Pancreas (tissue), 10 donors: ENCODE measurements around the gene ZNF554. TPM values are rescaled to one million over a fixed set of nuclear protein-coding genes. Genes with fewer than 3 reads are reported as not detected.
"Not testable (repeated sequence)": the region's sequence is repeated elsewhere in the genome, so short reads cannot be mapped to it uniquely, and the experiment has no call there.

Source experiments
- ATAC-seq, 4 donors: fragments of 200-7000 bp; cut with Tn5 transposase; one replicate each; pipeline versions ENCODE4 v1.8.0 to v1.9.1; 2020; ENCODE audit warnings: mild to moderate bottlenecking in 4 of 4, moderate library complexity in 4 of 4
- DNase-seq, 6 donors: peaks; one replicate each; pipeline ENCODE4 v3.0.0-alpha.2; 2020
- FAIRE-seq: peaks from 2 replicates; lab custom pipeline; 2012; peaks lifted over from hg19 to GRCh38; lab: Jason Lieb, UNC
- H3K27ac ChIP-seq, 4 donors: fragments of 200-600 bp; sonication (generic); 1 replicate in 3 of 4; 2 replicates in 1 of 4; pipeline versions ENCODE4 v1.5.0 to v1.8.0; 2020
- H3K27me3 ChIP-seq, 4 donors: fragments of 200-600 bp; one replicate each; pipeline ENCODE4 v1.8.0; 2021
- H3K36me3 ChIP-seq, 3 donors: fragments of 200-600 bp; sonication (generic) in 1 of 3; one replicate each; pipeline versions ENCODE4 v1.5.0 to v1.8.0; 2020 to 2021
- H3K4me1 ChIP-seq, 3 donors: fragments of 200-600 bp; one replicate each; pipeline ENCODE4 v1.8.0; 2021
- H3K4me3 ChIP-seq, 4 donors: fragments of 200-600 bp; sonication (generic) in 2 of 4; one replicate each; pipeline versions ENCODE4 v1.5.0 to v1.8.0; 2020 to 2021
- H3K9me3 ChIP-seq, 4 donors: fragments of 200-600 bp; one replicate each; pipeline ENCODE4 v1.8.0; 2021
- CTCF ChIP-seq, 4 donors: fragments of 200-600 bp; sonication (generic) in 3 of 4; IDR thresholded peaks; one replicate each; pipeline versions ENCODE4 v1.5.0 to v1.8.0; 2021; ENCODE audit warnings: antibody characterized with exemption in 4 of 4
- WGBS, 2 donors: extraction: QIAGEN DNeasy Blood & Tissue Kit; methylation state at CpG; one replicate each; pipeline ENCODE4 v1.1.7; 2013; 5-methylcytosine and 5-hydroxymethylcytosine counted together
- intact Hi-C, 3 donors: fragments of 100-400 bp; cut with DNase I; formaldehyde crosslinking; loops; one replicate each; pipeline versions ENCODE4 v1.11.1 to v1.14.2; 2022
- polyA plus RNA-seq, 2 donors: library from polyadenylated mRNA; stranded (reverse); fragments of 200-250 nt; gene quantifications; one replicate each; pipeline ENCODE4 v1.2.3, GENCODE V29; 2013
- total RNA-seq, 6 donors: library from RNA; stranded (reverse); fragmentation: NEBNext Ultra II Directional in 4 of 6; extraction: Animal tissue kit (Norgen Biotek cat#: 25700) in 4 of 6; gene quantifications; one replicate each; pipeline versions ENCODE4 v1.2.1 to v1.2.4, GENCODE V29; 2021 to 2023
- donor health status: healthy with polysubstance abuse.
- donor health status: DM: no; HTN: no; CAD: no; lungs with moderate emphysema.
- donor health status: DM: no; HTN: no; CAD: no.
- donor health status: control.
- donor health status: control.
- donor health status: Bipolar disorder and iron deficiency.
- donor health status: DM: yes; HTN: yes; CAD: no.
- donor health status: DM: no; HTN: no; CAD: no.
- donor health status: DM: no; HTN: no; CAD: no.
- donor health status: DM: yes; HTN: yes; CAD: no.

Gene ZNF554
- total and polyA plus RNA-seq, 8 donors = 2.6 to 5.2 (median 3.6) TPM

- no peak for DNase-seq
- 89% methylated on average over 32 to 35 of the region's 35 CpGs for WGBS, 2 donors
- Histone ChIP-seq H3K27me3 (no peaks in the 10 kb centered on the region), H3K9me3 (no peaks in the 10 kb centered on the region), H3K4me3 (no peak overlapping the region), H3K36me3 (no peaks in the 10 kb centered on the region), H3K27ac (no peak overlapping the region), H3K4me1 (no peaks in the 10 kb centered on the region)
- no peak for ATAC-seq
- intact Hi-C loops = no loop called here
- no peak for FAIRE-seq
- no peak for TF ChIP-seq CTCF (IDR thresholded peaks at IDR 0.05)
These were observed 6.2 kb upstream of the ZNF554 start for GRCh38 chr19:2813235-2814160.

GRCh38 chr19:2814426-2814825 lies 5.2 kb upstream of the ZNF554 start:
- 92 to 98% methylated on average over 11 of the region's 11 CpGs for WGBS, 2 donors
- DNase-seq = no peak

GRCh38 chr19:2815191-2815614 lies 4.5 kb upstream of the ZNF554 start:
- H3K4me3 ChIP-seq = no peak overlapping the region
- no peaks in the 10 kb centered on the region for H3K4me1 ChIP-seq
- no peak for TF ChIP-seq CTCF (IDR thresholded peaks at IDR 0.05)
- no peak for ATAC-seq
- intact Hi-C loops = no loop called here
- no peak for FAIRE-seq
- no peaks in the 10 kb centered on the region for H3K27me3 ChIP-seq
- H3K27ac ChIP-seq = no peak overlapping the region
- no peak for DNase-seq
- 92% methylated on average over 13 of the region's 13 CpGs for WGBS, 2 donors
- H3K9me3 ChIP-seq = no peaks in the 10 kb centered on the region
- no peaks in the 10 kb centered on the region for H3K36me3 ChIP-seq

More at GRCh38 chr19:2814426-2814825, 5.2 kb upstream of the ZNF554 start:
- Histone ChIP-seq H3K9me3 (no peaks in the 10 kb centered on the region), H3K4me1 (no peaks in the 10 kb centered on the region), H3K4me3 (no peak overlapping the region), H3K27ac (no peak overlapping the region), H3K36me3 (no peaks in the 10 kb centered on the region), H3K27me3 (no peaks in the 10 kb centered on the region)
- intact Hi-C loops = no loop called here
- ATAC-seq (no peak), FAIRE-seq (no peak)
- TF ChIP-seq CTCF (IDR thresholded peaks at IDR 0.05) = no peak

- DNase-seq (no peak), FAIRE-seq (no peak), ATAC-seq (no peak)
- Histone ChIP-seq H3K36me3 (no peaks in the 10 kb centered on the region), H3K4me3 (no peak overlapping the region), H3K27ac (no peak overlapping the region), H3K9me3 (no peaks in the 10 kb centered on the region), H3K4me1 (peaks cover 0 to 5% (median 0%) of the 10 kb centered on the region in 3 donors), H3K27me3 (no peaks in the 10 kb centered on the region)
- intact Hi-C loops = no loop called here
- WGBS, 2 donors = 77 to 85% methylated on average over 15 of the region's 15 CpGs
- TF ChIP-seq CTCF (IDR thresholded peaks at IDR 0.05) = no peak
These were observed 3.7 kb upstream of the ZNF554 start for GRCh38 chr19:2815923-2816322.

- WGBS, 2 donors = 89 to 91% methylated on average over 16 of the region's 16 CpGs
- Histone ChIP-seq H3K4me3 (no peak overlapping the region), H3K27ac (no peak overlapping the region), H3K9me3 (no peaks in the 10 kb centered on the region), H3K36me3 (no peaks in the 10 kb centered on the region), H3K27me3 (no peaks in the 10 kb centered on the region), H3K4me1 (peaks cover 0 to 6% (median 0%) of the 10 kb centered on the region in 3 donors)
- DNase-seq = no peak
- FAIRE-seq = no peak
- no peak for TF ChIP-seq CTCF (IDR thresholded peaks at IDR 0.05)
- ATAC-seq = no peak
- intact Hi-C loops = no loop called here
These were observed 3.0 kb upstream of the ZNF554 start for GRCh38 chr19:2816641-2817040.

- H3K4me1 ChIP-seq, H3K9me3 ChIP-seq, DNase-seq, FAIRE-seq, ATAC-seq, H3K27ac ChIP-seq, H3K27me3 ChIP-seq, H3K4me3 ChIP-seq, intact Hi-C loops, H3K36me3 ChIP-seq: not testable (repeated sequence)
- 73 to 76% methylated on average over 22 of the region's 22 CpGs for WGBS, 2 donors
These were observed 2.3 kb upstream of the ZNF554 start for GRCh38 chr19:2817237-2817829.
